Bronchial epithelial cell (primary cell): ENCODE results near the gene LIX1. TPM values are rescaled to one million over a fixed set of nuclear protein-coding genes. Genes with fewer than 3 reads are reported as not detected.
"Not testable (repeated sequence)": the region's sequence is repeated elsewhere in the genome, so short reads cannot be mapped to it uniquely, and the experiment has no call there.

ENCODE experiments used
- DNase-seq: peaks from one replicate; pipeline ENCODE4 v3.0.0-alpha.2; 2010; ENCODE audit warnings: low read depth
- FAIRE-seq: peaks from 2 replicates; lab custom pipeline; 2011; peaks lifted over from hg19 to GRCh38; lab: Jason Lieb, UNC
- H3K27me3 ChIP-seq: 2 replicates; pipeline ENCODE4 v1.5.1; 2011; ENCODE audit warnings: low read length; ENCODE audit not compliant: control insufficient read depth, insufficient read depth
- H3K36me3 ChIP-seq: 2 replicates; pipeline ENCODE4 v1.5.1; 2011; ENCODE audit warnings: low read length; ENCODE audit not compliant: control insufficient read depth, insufficient read depth
- H3K4me3 ChIP-seq: 2 replicates; pipeline ENCODE4 v1.5.1; 2011; ENCODE audit warnings: mild to moderate bottlenecking, low read depth, low read length, control low read depth
- total RNA-seq: library from RNA; depleted of rRNA; stranded (reverse); fragments of >200 nt; gene quantifications from 2 replicates; pipeline ENCODE4 v1.2.1, GENCODE V29; 2014
- TF ChIP-seq, protein P1 (sequence below): IDR thresholded peaks from 2 replicates; pipeline ENCODE4 v1.5.1; 2011; ENCODE audit warnings: mild to moderate bottlenecking, moderate library complexity, low read length, control low read depth, inconsistent platforms; ENCODE audit not compliant: insufficient read depth, severe bottlenecking

The LIX1 gene
- total RNA-seq, 1 donor from 2014 or later = not detected

DNA sequence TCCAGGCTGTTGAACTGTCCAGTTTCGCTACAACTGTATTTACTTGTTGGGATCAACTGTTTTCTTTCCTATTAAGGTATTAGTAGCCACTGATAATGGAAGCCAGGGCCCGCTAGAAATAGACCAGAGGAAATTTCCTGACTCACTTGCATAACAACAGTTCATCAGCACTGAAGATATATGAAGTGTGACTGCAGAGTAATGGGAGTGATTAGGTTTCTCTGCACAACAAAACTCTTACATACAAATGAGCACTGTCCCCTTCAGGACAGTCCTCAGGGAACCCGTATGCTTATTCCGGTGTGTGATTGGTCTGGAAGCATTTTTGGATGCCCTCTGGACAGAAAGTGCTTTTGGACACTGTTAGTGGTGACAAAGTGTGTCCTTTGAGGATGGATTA lies 55.3 kb downstream of the LIX1 start:
- TF ChIP-seq, protein P1, sequence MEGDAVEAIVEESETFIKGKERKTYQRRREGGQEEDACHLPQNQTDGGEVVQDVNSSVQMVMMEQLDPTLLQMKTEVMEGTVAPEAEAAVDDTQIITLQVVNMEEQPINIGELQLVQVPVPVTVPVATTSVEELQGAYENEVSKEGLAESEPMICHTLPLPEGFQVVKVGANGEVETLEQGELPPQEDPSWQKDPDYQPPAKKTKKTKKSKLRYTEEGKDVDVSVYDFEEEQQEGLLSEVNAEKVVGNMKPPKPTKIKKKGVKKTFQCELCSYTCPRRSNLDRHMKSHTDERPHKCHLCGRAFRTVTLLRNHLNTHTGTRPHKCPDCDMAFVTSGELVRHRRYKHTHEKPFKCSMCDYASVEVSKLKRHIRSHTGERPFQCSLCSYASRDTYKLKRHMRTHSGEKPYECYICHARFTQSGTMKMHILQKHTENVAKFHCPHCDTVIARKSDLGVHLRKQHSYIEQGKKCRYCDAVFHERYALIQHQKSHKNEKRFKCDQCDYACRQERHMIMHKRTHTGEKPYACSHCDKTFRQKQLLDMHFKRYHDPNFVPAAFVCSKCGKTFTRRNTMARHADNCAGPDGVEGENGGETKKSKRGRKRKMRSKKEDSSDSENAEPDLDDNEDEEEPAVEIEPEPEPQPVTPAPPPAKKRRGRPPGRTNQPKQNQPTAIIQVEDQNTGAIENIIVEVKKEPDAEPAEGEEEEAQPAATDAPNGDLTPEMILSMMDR = no peak
- H3K36me3 ChIP-seq = no peaks in the 10 kb centered on the region
- no peak for DNase-seq
- H3K4me3 ChIP-seq = no peak overlapping the region
- H3K27me3 ChIP-seq = no peaks in the 10 kb centered on the region
- no peak for FAIRE-seq

DNA sequence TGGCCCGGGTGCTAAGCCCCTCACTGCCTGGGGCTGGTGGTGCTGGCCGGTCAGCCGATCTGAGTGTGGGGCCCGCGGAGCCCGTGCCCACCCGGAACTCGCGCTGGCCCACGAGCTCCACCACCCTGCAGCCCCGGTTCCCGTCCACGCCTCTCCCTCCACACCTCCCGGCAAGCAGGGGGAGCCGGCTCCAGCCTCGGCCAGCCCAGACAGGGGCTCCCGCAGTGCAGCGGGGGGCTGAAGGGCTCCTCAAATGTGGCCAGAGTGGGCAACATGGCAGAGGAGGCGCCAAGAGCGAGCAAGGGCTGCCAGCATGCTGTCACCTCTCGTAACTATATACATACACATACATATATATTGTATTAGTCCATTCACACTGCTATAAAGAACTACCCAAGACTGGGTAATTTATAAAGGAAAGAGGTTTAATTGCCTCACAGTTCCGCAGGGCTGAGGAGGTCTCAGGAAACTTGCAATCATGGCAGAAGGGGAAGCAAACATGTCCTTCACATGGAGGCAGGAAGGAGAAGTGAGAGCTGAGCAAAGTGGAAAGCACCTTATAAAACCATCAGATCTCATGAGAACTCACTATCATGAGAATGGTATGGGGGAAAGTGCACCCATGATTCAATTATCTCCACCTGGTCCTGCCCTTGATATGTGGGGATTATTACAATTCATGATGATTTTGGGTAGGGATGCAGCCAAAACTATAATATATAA lies 56.8 kb downstream of the LIX1 start:
- no peak overlapping the region for H3K4me3 ChIP-seq
- H3K36me3 ChIP-seq = no peaks in the 10 kb centered on the region
- FAIRE-seq = no peak
- DNase-seq = no peak
- no peaks in the 10 kb centered on the region for H3K27me3 ChIP-seq
- TF ChIP-seq, protein P1 = no peak

DNA sequence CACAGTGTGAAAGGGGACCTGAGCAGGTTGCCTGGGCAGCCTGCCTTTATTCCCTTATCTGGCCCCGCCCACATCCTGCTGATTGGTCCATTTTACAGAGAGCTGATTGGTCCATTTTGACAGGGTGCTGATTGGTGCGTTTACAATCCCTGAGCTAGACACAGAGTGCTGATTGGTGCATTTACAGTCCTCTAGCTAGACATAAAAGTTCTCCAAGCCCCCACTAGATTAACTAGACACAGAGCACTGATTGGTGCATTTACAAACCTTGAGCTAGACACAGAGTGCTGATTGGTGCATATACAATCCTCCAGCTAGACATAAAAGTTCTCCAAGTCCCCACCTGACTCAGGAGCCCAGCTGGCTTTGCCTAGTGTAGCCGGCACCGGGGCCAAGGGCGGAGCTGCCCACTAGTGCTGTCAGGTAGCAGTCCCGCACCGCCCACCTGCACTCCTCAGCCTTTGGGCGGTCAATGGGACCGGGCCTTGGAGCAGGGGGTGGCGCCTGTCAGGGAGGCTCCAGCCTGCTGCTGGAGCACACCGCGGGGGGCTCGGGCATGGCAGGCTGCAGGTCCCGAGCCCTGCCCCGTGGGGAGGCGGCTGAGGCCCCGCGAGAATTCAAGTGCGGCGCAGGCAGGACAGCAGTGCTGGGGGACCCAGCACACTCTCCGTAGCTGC lies 57.5 kb downstream of the LIX1 start:
- FAIRE-seq, H3K27me3 ChIP-seq, H3K4me3 ChIP-seq, DNase-seq, H3K36me3 ChIP-seq: not testable (repeated sequence)

DNA sequence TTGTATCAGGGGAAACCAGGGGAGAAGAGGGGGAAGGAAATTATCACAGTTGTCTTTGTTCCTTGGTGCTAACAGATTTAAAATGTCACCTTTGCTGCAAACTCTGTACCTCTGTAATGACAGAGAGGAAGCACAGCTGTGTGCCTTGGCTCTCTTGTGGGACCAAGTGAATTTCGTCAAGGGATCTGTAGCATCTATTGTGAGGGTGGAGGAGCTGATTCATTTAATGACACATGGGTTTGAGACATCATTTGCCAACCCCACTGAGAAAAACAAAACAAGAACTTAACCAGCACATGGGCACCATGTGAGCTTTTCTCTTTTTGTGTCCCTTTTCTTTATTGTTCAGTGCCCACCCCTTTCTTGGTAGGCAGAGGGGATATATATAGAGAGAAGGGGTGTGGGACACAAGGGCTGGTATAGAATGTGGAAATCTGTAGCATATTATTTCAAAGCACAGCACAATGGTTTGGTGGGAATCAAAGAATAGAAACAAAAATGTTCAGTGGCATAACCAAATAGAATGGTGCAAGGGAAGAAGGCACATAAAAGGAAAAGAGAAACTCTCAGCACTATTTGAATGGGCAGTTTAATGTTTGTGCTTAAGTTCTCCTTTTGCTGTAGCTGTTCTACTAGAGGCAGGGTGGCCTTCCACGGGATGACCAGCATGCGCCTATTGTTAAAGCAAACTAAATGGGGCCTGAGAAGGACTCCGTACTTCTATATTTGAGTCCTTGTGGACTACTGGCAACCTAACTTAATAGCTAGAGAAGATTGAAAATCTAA lies 63.3 kb downstream of the LIX1 start:
- H3K4me3 ChIP-seq = no peak overlapping the region
- TF ChIP-seq, protein P1 = no peak
- FAIRE-seq (no peak), DNase-seq (peak; percentile 66)
- no peaks in the 10 kb centered on the region for H3K27me3 ChIP-seq
- no peaks in the 10 kb centered on the region for H3K36me3 ChIP-seq

DNA sequence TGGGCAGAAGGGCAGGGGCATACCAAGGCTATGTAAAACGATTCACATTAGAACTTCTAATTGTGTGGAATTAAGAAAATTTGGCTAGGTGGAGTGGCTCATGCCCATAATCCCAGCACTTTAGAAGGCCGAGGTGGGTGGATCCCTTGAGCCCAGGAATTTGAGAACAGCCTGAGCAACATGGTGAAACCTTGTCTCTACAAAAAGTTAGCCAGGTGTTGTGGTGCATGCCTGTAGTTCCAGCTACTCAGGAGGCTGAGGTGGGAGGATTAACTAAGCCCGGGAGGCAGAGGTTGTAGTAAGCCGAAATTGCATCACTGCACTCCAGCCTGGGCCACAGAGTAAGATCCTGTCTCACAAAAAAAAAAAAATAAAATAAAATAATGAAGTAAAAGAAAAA lies 65.2 kb downstream of the LIX1 start:
- no peak for FAIRE-seq
- TF ChIP-seq, protein P1 = no peak
- Histone ChIP-seq H3K4me3 (no peak overlapping the region), H3K36me3 (no peaks in the 10 kb centered on the region), H3K27me3 (no peaks in the 10 kb centered on the region)
- no peak for DNase-seq

DNA sequence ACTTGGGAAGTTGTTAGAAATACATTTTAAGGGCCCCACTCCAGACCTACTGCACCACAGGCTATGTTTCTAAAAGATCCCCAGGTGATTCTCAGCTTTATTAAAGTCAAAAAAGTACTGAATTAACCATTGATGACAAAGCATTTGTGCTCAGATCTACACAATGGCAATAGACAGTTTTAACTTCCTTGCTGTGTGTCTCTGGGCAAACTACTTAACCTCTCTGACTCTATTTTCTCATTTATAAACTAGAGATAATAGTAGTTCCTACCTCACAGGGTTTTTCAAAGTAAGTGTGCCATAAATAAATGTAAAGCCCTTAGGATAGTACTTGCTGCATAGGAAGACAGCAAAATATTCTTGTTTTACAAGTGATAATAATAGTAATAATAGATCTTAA lies 66.3 kb downstream of the LIX1 start:
- H3K4me3 ChIP-seq = no peak overlapping the region
- no peaks in the 10 kb centered on the region for H3K27me3 ChIP-seq
- no peak for FAIRE-seq
- no peaks in the 10 kb centered on the region for H3K36me3 ChIP-seq
- TF ChIP-seq, protein P1 = no peak
- no peak for DNase-seq
